ENCODE data around the gene SMOC2.

- TF ChIP-seq GATA2 (IDR thresholded peaks at IDR 0.05; ENCODE audit: low read depth, low read length): no peak
- TF ChIP-seq GATA3 (IDR thresholded peaks at IDR 0.05; ENCODE audit: low read depth, low read length): no peak
Measured at GRCh38 chr6:168590406-168590805, 149.4 kb downstream of the SMOC2 start.

Data from SH-SY5Y (cell line).